ENCODE results near the gene SLC50A1. TPM values are rescaled to one million over a fixed set of nuclear protein-coding genes. Genes with fewer than 3 reads are reported as not detected.
"Not testable (repeated sequence)": the region's sequence is repeated elsewhere in the genome, so short reads cannot be mapped to it uniquely, and the experiment has no call there.

Gene SLC50A1
- total RNA-seq, 1 donor from 2014 or later = 35.4 TPM

GRCh38 chr1:155133799-155134281 is 1.8 kb upstream of the SLC50A1 start:
- intact Hi-C loops (cut with micrococcal nuclease) = loop anchor here (2.0 kb wide), 2 partner anchors 39 to 49 kb away; partner anchors contain the start of genes KRTCAP2 and TRIM46

DNA sequence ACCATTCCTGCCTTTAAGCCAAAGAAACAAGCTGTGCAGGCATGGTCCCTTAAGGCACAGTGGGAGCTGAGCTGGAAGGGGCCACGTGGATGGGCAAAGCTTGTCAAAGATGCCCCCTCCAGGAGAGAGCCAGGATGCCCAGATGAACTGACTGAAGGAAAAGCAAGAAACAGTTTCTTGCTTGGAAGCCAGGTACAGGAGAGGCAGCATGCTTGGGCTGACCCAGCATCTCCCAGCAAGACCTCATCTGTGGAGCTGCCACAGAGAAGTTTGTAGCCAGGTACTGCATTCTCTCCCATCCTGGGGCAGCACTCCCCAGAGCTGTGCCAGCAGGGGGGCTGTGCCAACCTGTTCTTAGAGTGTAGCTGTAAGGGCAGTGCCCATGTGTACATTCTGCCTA is 1.3 kb upstream of the SLC50A1 start:
- intact Hi-C loops (cut with micrococcal nuclease) = loop anchor here (2.0 kb wide), 2 partner anchors 38 to 50 kb away; partner anchors contain the start of genes KRTCAP2 and TRIM46

GRCh38 chr1:155134880-155135414 is 705 bp upstream of the SLC50A1 start:
- intact Hi-C loops (cut with micrococcal nuclease) = loop anchor here (1.0 to 2.0 kb wide), 3 partner anchors 38 to 72 kb away; partner anchors contain the start of genes EFNA4, KRTCAP2 and TRIM46

DNA sequence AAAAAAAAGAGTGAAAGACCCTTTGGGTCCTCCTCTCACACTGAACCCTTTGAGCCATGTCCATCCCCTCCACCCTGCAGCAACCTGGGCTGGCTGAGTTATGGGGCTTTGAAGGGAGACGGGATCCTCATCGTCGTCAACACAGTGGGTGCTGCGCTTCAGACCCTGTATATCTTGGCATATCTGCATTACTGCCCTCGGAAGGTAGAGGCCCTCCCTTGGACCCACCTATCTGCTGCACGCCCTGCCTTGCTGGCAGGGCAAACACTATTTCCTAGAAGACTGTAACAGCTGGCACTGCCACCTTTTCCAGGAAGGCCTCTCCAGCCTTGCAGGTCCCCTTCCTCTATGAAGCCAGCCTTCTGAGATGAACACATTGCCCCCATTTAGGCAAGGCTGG is 1.1 kb downstream of the SLC50A1 start:
- intact Hi-C loops (cut with micrococcal nuclease) = no loop called here

GRCh38 chr1:155137154-155137949 is 1.7 kb downstream of the SLC50A1 start:
- intact Hi-C loops (cut with micrococcal nuclease) = no loop called here

- intact Hi-C loops (cut with micrococcal nuclease) = no loop called here
These were observed 4.4 kb downstream of the SLC50A1 start, which contains the start of gene DPM3 for GRCh38 chr1:155139895-155140629. DPM3 (minus strand) TSS chr1:155140531; CDS start chr1:155140240, 291 bp downstream.

GRCh38 chr1:155140630-155140953 is 4.9 kb downstream of the SLC50A1 start:
- intact Hi-C loops (cut with micrococcal nuclease) = no loop called here

- intact Hi-C loops (cut with micrococcal nuclease) = no loop called here
These were observed 6.1 kb downstream of the SLC50A1 start for GRCh38 chr1:155141749-155142148.

GRCh38 chr1:155145491-155145890 is 9.8 kb downstream of the SLC50A1 start:
- intact Hi-C loops (cut with micrococcal nuclease) = no loop called here

DNA sequence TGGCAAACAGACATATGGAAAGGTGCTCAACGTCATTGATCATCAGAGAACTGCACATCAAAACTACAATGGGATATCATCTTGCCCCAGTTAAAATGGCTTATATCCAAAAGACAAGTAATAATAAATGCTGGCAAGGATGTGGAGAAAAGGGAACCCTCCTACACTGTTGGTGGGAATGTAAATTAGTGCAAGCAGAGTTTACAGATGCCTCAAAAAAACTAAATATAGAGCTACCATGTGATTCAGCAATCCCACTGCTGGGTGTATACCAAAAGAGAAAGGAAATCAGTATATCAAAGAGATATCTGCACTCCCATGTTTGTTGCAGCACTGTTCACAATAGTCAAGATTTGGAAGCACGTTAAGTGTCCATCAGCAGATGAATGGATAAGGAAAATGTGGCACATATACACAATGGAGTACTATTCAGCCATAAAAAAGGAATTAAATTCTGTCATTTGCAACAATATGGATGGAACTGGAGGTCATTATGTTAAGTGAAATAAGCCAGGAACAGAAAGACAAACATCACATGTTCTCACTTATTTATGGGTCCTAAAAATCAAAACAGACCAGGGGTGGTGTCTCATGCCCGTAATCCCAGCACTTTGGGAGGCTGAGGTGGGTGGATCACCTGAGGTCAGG is 20.5 kb downstream of the SLC50A1 start:
- intact Hi-C loops (cut with micrococcal nuclease) = not testable (repeated sequence)

GRCh38 chr1:155158991-155159390 is 23.3 kb downstream of the SLC50A1 start:
- intact Hi-C loops (cut with micrococcal nuclease) = no loop called here

DNA sequence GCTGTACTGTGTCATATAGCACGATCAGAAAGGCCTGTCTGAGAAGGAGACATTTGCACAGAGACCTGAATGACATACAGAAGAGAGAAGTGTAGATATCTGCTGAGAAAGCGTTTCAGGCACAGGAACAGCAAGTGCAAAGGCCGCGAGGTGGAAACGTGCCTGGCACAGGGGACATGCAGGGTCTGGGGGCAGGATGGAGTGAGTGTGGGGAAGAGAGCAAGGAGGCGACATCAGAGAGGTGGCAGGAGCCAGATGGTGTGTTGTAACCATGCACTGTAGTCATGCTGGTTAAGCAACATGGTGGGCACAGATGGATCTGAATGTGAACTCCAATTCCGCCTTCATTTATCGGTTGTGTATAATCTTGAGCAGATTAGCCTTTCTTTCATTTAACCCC is 24.5 kb downstream of the SLC50A1 start:
- intact Hi-C loops (cut with micrococcal nuclease) = no loop called here

- intact Hi-C loops (cut with micrococcal nuclease) = not testable (repeated sequence)
These were observed 27.0 kb downstream of the SLC50A1 start for GRCh38 chr1:155162631-155163030.

GRCh38 chr1:155163785-155164184 is 28.1 kb downstream of the SLC50A1 start:
- intact Hi-C loops (cut with micrococcal nuclease) = not testable (repeated sequence)

DNA sequence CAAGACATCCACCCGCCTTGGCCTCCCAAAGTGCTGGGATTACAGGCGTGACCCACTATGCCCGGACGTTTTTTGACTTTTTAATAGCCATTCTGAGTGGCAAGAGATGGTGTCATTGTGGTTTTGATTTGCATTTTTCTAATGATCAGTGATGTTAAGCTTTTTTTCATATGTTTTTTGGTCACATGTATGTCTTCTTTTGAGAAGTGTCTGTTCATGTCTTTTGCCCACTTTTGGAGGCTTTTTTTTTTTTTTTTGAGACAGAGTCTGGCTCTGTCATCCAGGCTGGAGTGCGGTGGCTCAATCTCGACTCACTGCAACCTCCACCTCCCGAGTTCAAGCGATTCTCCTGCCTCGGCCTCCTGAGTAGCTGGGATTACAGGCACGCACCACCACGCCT is 29.0 kb downstream of the SLC50A1 start:
- intact Hi-C loops (cut with micrococcal nuclease) = not testable (repeated sequence)

DNA sequence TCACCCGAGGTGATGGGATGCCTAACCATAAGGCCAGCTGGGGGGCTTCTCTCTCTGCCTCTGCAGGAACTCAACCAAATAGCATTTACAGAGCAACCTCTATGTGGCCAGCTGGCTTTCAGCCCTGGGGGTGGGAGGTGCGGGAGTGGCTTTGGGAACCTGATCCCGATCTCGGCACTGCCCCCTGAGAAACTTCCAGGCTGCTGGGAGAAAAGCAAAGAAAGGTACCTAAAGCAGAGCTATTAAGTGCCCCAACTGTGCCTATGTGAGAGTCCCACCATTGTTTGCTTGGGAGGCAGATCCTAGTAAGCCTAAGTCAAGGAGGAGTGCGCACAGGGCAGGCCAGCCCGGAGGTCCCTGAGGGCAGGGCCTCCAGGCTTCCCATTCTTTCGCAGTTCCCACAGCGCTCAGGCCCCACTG is 30.4 kb downstream of the SLC50A1 start:
- intact Hi-C loops (cut with micrococcal nuclease) = no loop called here

GRCh38 chr1:155166471-155167165 is 31.0 kb downstream of the SLC50A1 start:
- intact Hi-C loops (cut with micrococcal nuclease) = loop anchor here (1.0 kb wide), 1 partner anchor 75 kb away; no protein-coding TSS in a partner anchor

GRCh38 chr1:155167166-155168104 is 31.8 kb downstream of the SLC50A1 start:
- intact Hi-C loops (cut with micrococcal nuclease) = loop anchor here (1.0 kb wide), 2 partner anchors 73 to 76 kb away; no protein-coding TSS in a partner anchor

- intact Hi-C loops (cut with micrococcal nuclease) = loop anchor here (1.0 kb wide), 1 partner anchor 74 kb away; no protein-coding TSS in a partner anchor
These were observed 32.4 kb downstream of the SLC50A1 start for GRCh38 chr1:155168105-155168445.
